GM18951 (cell line): ENCODE results near the gene CACNA1B.

Experiments
- POLR2A ChIP-seq: IDR thresholded peaks from 4 replicates; pipeline ENCODE4 v1.6.1; 2011; ENCODE audit warnings: mild to moderate bottlenecking; ENCODE audit not compliant: insufficient read length, insufficient read depth; ENCODE audit errors: extremely low read depth
- in situ Hi-C: fragments of 300-500 bp; cut with MboI; formaldehyde crosslinking; loops from one replicate; pipeline ENCODE4 v1.12.0; 2022; ENCODE audit warnings: low sequenced_read_pairs, mixed read lengths, inconsistent platforms; ENCODE audit not compliant: unreplicated experiment

Gene CACNA1B

DNA sequence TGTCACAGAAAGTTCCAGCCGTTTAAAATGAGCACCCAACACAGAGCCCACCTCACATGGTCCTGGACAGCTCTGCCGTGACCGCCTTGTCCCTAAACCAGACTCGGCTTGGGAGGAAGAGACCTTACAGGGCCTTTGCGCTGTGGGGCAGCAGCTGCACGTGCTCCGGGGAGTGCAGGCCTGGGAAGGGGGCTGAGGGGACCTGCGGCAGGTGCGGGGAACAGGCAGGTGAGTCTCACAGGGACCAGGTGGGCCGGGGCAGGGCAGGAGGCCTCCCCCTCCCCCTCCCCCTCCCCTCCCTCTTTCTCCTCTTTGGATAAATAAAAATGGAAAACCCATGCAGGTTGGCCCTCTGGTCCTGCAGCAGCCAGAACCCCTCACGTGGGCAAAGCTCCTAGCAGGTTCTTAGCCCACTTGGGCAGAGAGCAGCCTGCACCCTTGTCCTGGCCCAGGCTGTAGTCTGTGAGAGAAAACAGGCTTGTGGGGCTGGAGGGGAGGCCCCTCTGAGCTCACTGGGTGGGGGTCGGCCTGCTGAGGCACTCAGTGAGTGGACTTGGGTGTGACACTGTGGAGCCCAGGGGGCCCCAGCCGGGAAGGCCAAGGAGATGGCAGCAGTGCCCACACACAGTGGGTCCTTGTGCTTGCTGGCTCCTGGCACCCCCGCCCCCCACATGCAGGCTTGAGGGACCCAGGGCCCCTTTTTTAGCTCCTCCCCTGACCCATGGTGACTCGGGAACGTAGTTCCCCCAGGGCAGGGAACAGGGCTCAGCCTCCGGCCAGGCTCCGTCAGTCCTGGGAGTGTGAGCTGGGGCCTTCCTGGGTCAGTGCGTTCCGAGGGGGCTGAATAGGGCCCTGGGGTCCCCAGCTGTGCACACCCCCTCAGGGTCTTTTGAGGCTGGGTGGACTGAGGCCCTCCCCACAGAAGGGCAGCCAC lies 40.0 kb upstream of the CACNA1B start:
- TF ChIP-seq POLR2A: no peak
- in situ Hi-C loops: no loop called here

- TF ChIP-seq POLR2A: no peak
- in situ Hi-C loops: no loop called here
Observed at GRCh38 chr9:137838576-137838975, 39.0 kb upstream of the CACNA1B start.

DNA sequence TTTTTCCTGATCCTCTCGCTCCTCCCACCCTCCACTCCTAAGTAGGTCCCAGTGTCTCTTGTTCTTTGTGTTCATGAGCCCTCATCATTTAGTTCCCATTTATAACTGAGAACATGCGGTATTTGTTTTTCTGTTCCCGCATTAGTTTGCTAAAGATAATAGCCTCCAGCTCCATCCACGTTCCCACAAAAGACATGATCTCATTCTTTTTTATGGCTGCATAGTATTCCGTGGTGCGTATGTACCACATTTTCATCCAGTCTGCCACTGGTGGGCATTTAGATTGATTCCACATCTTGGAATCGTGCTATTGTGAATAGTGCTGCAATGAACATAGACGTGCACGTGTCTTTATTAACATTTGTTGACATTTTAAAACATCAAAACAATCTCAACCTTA lies 34.2 kb upstream of the CACNA1B start:
- in situ Hi-C loops: no loop called here
- no peak for TF ChIP-seq POLR2A

DNA sequence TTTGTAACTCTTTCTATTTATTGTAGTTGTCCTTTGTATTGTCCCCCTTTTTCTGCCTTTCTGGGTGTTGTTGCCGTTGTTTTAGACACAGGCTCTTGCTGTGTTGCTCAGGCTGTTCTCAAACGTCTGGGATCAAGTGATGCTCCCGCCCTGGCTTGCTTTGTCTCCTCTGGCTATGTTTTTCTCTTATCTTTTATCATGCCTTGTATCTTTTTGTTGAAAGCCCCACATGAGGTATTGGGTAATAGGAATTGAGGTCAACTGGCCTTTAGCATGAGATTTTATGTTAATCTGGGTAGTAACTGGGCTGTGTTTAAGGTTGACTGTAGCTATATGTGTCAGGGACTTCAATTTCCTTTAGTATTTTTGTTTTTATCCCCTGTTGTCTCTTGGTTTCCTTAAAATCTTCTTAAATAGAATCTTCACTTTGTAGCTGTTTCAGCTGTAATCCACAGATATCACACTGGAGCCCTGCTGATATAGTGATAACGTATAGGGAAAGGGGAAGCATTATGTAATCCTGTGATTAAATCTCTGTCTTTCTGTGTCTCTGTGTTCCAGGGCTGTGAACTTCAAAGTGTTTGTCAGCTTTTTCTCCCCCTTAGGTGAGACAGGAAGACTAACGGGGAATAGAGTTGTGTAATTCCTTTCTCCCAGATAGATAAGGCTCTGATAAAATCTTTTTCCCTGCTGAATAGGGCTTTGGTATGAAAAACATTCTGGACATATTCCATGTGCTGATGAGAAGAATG lies 25.9 kb upstream of the CACNA1B start:
- in situ Hi-C loops: no loop called here

GRCh38 chr9:137853392-137853995 lies 24.1 kb upstream of the CACNA1B start:
- in situ Hi-C loops: no loop called here

More for the DNA sequence above, 25.9 kb upstream of the CACNA1B start:
- TF ChIP-seq POLR2A: no peak

GRCh38 chr9:137860361-137860760 lies 17.2 kb upstream of the CACNA1B start:
- in situ Hi-C loops: no loop called here
- no peak for TF ChIP-seq POLR2A

More at GRCh38 chr9:137853392-137853995, 24.1 kb upstream of the CACNA1B start:
- no peak for TF ChIP-seq POLR2A

DNA sequence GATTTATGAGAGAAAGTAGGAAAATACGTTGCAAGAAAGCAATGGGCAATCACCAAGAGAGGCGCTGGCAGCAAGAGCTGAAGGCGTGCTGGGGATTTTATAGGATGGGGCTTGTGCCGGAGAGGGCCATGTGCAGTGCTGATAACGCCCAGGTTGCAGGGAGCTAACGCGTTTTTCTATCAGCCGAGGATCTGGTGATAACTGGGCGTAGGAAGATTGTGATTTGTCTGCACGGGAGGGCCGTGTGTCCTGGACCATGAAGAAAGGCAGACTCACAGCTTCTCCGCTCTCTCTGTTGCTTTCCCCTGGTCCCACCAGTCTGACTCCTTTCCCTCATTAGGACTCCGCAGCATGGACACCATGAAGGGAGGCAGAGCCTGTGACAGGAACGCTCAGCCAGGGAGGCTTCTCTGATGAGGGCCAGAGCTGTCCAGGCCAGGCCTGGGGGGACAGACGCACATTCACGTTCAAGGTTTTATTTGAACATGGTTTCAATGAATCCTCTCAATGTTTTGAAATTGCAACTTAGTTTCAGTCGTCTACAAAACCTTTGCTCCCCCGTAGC lies 11.9 kb upstream of the CACNA1B start:
- in situ Hi-C loops: no loop called here
- TF ChIP-seq POLR2A: no peak

DNA sequence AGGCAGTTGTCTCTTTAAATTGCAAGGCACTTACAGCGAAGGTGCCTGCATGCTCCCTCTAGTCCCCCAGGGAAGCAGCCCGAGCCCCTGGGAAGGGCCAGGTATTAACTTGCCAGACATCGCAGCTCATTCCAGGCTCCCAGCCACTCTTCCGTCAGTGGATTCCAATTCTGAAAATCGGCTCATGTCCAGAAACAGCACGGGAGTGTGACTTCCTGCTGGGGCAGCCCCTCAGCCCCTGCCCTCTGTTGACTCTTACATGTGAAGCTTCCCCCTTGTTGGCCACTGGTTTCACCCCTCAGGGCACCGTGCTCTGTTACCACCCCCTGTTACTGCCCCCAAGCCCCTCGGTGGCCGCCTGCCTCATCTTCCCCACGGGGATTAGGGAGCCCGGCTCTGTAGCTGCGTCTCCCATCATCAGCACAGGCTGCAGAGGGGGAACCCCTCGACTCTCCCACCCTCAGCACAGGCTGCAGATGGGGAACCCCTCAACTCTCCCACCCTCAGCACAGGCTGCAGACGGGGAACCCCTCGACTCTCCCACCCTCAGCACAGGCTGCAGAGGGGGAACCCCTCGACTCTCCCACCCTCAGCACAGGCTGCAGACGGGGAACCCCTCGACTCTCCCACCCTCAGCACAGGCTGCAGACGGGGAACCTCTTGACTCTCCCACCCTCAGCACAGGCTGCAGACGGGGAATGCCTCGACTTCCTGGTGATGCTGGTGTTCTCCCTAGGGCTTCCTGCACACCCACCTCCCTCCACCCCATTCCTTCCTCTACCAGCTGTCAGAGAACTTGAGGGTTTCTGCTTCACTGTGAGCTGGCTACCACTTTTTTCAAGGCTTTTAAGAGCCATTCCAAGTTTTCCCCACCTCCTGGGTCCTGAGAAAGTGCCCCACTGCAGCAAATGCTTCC lies 11.1 kb upstream of the CACNA1B start:
- no peak for TF ChIP-seq POLR2A
- in situ Hi-C loops: no loop called here

DNA sequence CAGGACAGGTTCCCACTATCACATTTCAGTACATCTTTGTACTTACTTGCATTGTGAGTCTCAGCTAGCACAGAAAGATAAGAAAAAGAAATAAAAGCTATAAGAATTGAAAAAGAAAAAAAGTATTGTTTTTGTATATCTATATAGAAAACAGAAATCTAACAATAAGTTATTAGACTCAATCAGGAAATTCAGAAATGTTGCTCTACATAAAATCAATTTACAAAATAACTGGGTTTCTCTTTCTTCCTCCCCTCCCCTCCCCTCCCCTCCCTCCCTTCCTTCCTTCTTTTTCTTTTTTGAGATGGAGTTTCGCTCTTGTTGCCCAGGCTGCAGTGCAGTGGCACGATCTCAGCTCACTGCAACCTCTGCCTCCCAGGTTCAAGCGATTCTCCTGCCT lies 7.2 kb upstream of the CACNA1B start:
- in situ Hi-C loops: no loop called here
- no peak for TF ChIP-seq POLR2A

DNA sequence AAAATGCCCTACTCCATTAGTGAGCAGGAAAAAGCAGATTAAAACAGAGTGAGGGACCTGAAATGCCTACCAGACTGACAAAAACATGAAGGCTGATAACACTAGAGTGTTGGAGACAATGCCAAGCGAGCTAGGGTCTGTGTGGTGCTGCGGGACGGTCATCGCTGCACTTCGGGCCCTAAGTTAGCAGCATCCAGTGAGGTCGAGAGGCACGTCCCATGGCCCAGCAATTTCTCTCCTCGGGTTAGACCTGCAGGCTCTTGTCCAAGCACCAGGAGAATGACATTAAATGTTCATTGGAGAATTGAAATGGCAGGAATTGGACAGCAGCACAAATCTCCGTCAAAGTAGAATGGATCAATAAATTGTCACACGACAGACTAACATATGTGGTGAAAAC lies 5.3 kb upstream of the CACNA1B start:
- in situ Hi-C loops: no loop called here
- no peak for TF ChIP-seq POLR2A

GRCh38 chr9:137873408-137873807 lies 4.2 kb upstream of the CACNA1B start:
- in situ Hi-C loops: no loop called here
- no peak for TF ChIP-seq POLR2A

DNA sequence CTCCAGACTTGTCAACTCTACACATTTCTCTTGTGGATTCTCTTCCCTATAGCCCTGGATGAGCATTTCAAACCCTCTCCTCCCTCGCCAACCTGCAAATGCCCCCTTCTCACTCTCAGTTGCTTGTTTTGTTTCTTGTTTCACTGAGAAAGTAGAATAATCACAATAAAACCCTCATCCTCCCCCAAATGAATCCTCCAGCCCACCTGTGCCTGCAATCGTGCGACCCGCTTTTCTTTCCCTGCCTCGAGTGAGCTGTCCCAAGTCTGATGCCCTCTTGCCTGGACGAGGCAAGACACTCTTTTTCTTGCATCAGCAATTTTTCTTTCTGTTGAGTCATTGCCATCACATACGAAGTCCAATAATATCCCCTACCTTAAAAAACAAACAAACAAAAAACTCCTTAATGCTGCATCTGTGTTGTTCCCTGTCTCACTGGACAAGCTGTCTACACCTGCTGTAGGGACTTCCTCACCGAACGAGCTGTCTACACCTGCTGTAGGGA lies 3.7 kb upstream of the CACNA1B start:
- TF ChIP-seq POLR2A: no peak
- in situ Hi-C loops: no loop called here
